ENCODE measurements around the gene BAZ1A.

BAZ1A gene

DNA sequence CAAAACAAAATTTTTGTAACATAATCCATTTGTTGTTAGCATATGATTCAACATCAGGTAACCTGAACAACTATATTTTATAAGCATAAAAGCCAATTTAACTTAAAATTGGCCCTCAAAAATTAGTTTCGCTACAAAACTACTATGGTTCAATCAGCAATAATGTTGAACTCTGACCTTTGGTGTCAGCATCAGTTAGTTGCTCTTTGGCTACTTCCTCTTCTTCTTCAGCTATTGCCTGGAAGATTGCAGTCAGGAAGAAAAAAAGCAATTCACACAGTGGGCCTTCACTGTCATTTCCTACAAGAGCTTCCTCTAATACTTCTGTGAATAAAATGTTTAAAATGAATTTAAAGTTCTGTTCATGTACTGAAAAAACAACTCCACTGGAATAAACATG lies 82.6 kb downstream of the BAZ1A start:
- no peak overlapping the region for H2BK15ac ChIP-seq (ENCODE audit: low read depth, poor library complexity, severe bottlenecking)

DNA sequence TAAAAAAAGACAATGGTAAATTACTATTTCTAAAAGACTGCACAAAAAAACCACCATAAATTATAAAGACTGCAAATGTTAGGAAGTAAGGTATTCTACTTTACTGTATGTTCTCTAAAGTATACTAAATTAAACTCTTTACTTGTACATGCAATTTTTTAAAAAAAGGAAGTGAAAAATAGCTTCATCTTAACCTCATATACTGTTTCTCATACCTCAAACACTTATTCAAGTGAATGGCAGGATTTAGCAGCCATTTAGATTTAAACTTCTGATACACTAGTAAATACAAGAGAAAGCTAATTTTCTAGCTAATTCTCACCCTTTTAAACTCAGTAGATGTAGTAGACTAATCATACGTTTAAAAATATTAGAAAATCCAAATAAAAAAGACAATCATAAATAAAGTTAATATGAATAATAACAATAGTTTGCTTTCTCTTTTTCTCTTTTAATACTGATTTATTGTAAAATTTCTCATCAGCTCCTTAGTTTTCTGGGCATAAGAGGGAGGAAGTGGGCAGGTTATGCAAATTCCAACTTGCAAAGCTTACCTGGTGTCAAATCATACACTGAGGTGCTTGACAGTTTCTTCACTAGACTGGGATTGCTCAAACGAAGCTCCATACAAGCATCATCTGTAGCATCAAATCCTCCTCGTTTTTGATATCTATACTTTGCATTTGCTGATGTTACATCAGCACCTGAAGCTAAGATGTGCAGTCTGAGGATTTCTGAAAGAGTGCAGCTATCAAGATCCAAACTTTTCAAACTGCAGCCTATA lies 89.7 kb downstream of the BAZ1A start:
- Histone ChIP-seq H3K27ac (ENCODE audit: low read length, poor library complexity, severe bottlenecking) (no peak overlapping the region), H3K23ac (ENCODE audit: low read length in 2 of 2) (no peak overlapping the region), H3K4me2 (ENCODE audit: low read length, poor library complexity, severe bottlenecking) (no peak overlapping the region), H3K4ac (ENCODE audit: low read depth in 1 of 2, low read length in 2 of 2) (no peak overlapping the region), H3K14ac (ENCODE audit: low read length in 2 of 2) (no peak overlapping the region), H3K4me1 (ENCODE audit: control insufficient read depth, insufficient read depth, low read depth, low read length) (no peaks in the 10 kb centered on the region), H3K79me1 (replicated peaks; ENCODE audit: low read length, poor library complexity, severe bottlenecking) (peaks cover 6% of the 10 kb centered on the region), H3K4me3 (ENCODE audit: insufficient read depth in 1 of 2, low read depth in 1 of 2, low read length in 2 of 2) (no peak overlapping the region), H3K36me3 (ENCODE audit: control insufficient read depth in 1 of 2, insufficient read depth in 2 of 2, low read depth in 1 of 2, low read length in 2 of 2) (peaks cover 7 to 48% of the 10 kb centered on the region in 2 experiments), H3K18ac (ENCODE audit: low read depth in 1 of 2, low read length in 2 of 2) (no peak overlapping the region), H4K91ac (ENCODE audit: low read length) (no peak overlapping the region), H2BK120ac (ENCODE audit: low read depth, low read length) (no peak overlapping the region), H2BK5ac (ENCODE audit: low read depth, low read length, poor library complexity, severe bottlenecking) (no peak overlapping the region), H3K27me3 (ENCODE audit: control insufficient read depth in 1 of 2, insufficient read depth in 1 of 2, low read length in 2 of 2) (no peaks in the 10 kb centered on the region), H2AK5ac (ENCODE audit: low read length, severe bottlenecking) (no peak overlapping the region), H2AFZ (ENCODE audit: low read depth, low read length) (no peak overlapping the region), H2BK12ac (ENCODE audit: low read length in 2 of 2) (no peak overlapping the region), H2BK15ac (ENCODE audit: low read depth, poor library complexity, severe bottlenecking) (no peak overlapping the region), H3K9me3 (ENCODE audit: control insufficient read depth, low read length) (no peaks in the 10 kb centered on the region), H4K8ac (ENCODE audit: low read length) (no peak overlapping the region), H3K9ac (ENCODE audit: low read length) (no peak overlapping the region)
- WGBS = 79% methylated on average over 2 of the region's 3 CpGs
- DNase-seq = no peak

More for the DNA sequence above, 82.6 kb downstream of the BAZ1A start:
- Histone ChIP-seq H3K27me3 (ENCODE audit: control insufficient read depth in 1 of 2, insufficient read depth in 1 of 2, low read length in 2 of 2) (no peaks in the 10 kb centered on the region), H3K9ac (ENCODE audit: low read length) (no peak overlapping the region), H2AFZ (ENCODE audit: low read depth, low read length) (no peak overlapping the region), H3K9me3 (ENCODE audit: control insufficient read depth, low read length) (no peaks in the 10 kb centered on the region), H3K4me2 (ENCODE audit: low read length, poor library complexity, severe bottlenecking) (no peak overlapping the region), H3K23ac (ENCODE audit: low read length in 2 of 2) (no peak overlapping the region), H3K36me3 (ENCODE audit: control insufficient read depth in 1 of 2, insufficient read depth in 2 of 2, low read depth in 1 of 2, low read length in 2 of 2) (peaks cover 16 to 67% of the 10 kb centered on the region in 2 experiments), H3K4ac (ENCODE audit: low read depth in 1 of 2, low read length in 2 of 2) (no peak overlapping the region), H3K14ac (ENCODE audit: low read length in 2 of 2) (no peak overlapping the region), H4K8ac (ENCODE audit: low read length) (no peak overlapping the region), H2BK120ac (ENCODE audit: low read depth, low read length) (no peak overlapping the region), H3K27ac (ENCODE audit: low read length, poor library complexity, severe bottlenecking) (no peak overlapping the region), H3K18ac (ENCODE audit: low read depth in 1 of 2, low read length in 2 of 2) (no peak overlapping the region), H3K4me3 (ENCODE audit: insufficient read depth in 1 of 2, low read depth in 1 of 2, low read length in 2 of 2) (no peak overlapping the region), H2BK12ac (ENCODE audit: low read length in 2 of 2) (no peak overlapping the region), H4K91ac (ENCODE audit: low read length) (no peak overlapping the region), H3K4me1 (ENCODE audit: control insufficient read depth, insufficient read depth, low read depth, low read length) (no peaks in the 10 kb centered on the region), H3K79me1 (replicated peaks; ENCODE audit: low read length, poor library complexity, severe bottlenecking) (peaks cover 6% of the 10 kb centered on the region), H2BK5ac (ENCODE audit: low read depth, low read length, poor library complexity, severe bottlenecking) (no peak overlapping the region), H2AK5ac (ENCODE audit: low read length, severe bottlenecking) (no peak overlapping the region)
- 100% methylated on average over 1 of the region's 1 CpG for WGBS
- DNase-seq = no peak

DNA sequence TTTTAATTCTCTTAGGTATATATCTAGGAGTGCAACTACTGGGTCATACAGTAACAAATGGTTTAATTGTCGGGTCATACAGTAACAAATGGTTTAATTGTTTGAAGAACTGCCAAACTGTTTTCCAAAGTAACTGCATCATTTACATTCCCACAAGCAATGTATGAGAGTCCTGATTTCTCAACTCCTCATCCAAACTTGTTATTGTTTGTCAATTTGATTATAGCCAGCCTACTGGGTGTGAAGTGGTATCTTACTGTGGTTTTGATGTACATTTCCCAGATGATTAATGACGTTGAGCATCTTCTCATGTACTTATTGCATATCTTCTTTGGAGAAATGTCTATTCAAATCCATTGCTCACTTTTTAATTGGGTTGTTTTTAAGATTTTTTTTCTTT lies 93.1 kb downstream of the BAZ1A start:
- WGBS = no CpG with 5 or more reads among the region's 2 CpGs
- H3K4me2 ChIP-seq (ENCODE audit: low read length, poor library complexity, severe bottlenecking) = no peak overlapping the region
- no peak overlapping the region for H2BK12ac ChIP-seq (ENCODE audit: low read length in 2 of 2)
- no peak overlapping the region for H2BK120ac ChIP-seq (ENCODE audit: low read depth, low read length)
- DNase-seq = peak; percentile 80
- H3K9ac ChIP-seq (ENCODE audit: low read length) = peak overlapping the region; percentile 75
- H3K27ac ChIP-seq (ENCODE audit: low read length, poor library complexity, severe bottlenecking) = no peak overlapping the region
- no peak overlapping the region for H3K18ac ChIP-seq (ENCODE audit: low read depth in 1 of 2, low read length in 2 of 2)
- H3K79me1 ChIP-seq (replicated peaks; ENCODE audit: low read length, poor library complexity, severe bottlenecking) = peaks cover 4% of the 10 kb centered on the region
- H3K23ac ChIP-seq (ENCODE audit: low read length in 2 of 2) = no peak overlapping the region
- H3K9me3 ChIP-seq (ENCODE audit: control insufficient read depth, low read length) = no peaks in the 10 kb centered on the region
- H4K91ac ChIP-seq (ENCODE audit: low read length) = no peak overlapping the region
- peaks cover 6 to 53% of the 10 kb centered on the region in 2 experiments for H3K36me3 ChIP-seq (ENCODE audit: control insufficient read depth in 1 of 2, insufficient read depth in 2 of 2, low read depth in 1 of 2, low read length in 2 of 2)
- H3K14ac ChIP-seq (ENCODE audit: low read length in 2 of 2) = no peak overlapping the region
- no peak overlapping the region for H4K8ac ChIP-seq (ENCODE audit: low read length)
- H2BK15ac ChIP-seq (ENCODE audit: low read depth, poor library complexity, severe bottlenecking) = no peak overlapping the region
- no peak overlapping the region for H2AFZ ChIP-seq (ENCODE audit: low read depth, low read length)
- no peaks in the 10 kb centered on the region for H3K27me3 ChIP-seq (ENCODE audit: control insufficient read depth in 1 of 2, insufficient read depth in 1 of 2, low read length in 2 of 2)
- H2BK5ac ChIP-seq (ENCODE audit: low read depth, low read length, poor library complexity, severe bottlenecking) = no peak overlapping the region
- H3K4me1 ChIP-seq (ENCODE audit: control insufficient read depth, insufficient read depth, low read depth, low read length) = no peaks in the 10 kb centered on the region
- H2AK5ac ChIP-seq (ENCODE audit: low read length, severe bottlenecking) = no peak overlapping the region
- no peak overlapping the region for H3K4ac ChIP-seq (ENCODE audit: low read depth in 1 of 2, low read length in 2 of 2)
- peak overlapping the region in 1 of 2 experiments; percentile 29 for H3K4me3 ChIP-seq (ENCODE audit: insufficient read depth in 1 of 2, low read depth in 1 of 2, low read length in 2 of 2)

DNA sequence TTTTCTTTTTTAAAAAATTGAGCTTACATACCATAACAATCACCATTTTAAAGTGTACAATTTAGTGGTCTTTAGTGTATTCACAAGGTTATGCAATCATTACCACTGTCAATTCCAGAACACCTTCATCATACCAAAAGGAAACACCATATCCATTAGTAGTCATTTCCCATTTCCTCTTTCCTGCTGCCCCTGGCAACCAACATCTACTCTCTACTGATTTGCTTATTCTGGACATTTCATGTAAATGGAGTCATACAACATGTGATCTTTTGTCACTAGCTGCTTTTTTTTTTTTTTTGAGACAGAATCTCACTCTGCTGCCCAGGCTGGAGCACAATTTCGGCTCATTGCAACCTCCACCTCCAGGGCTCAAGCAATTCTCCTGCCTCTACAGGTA lies 93.9 kb downstream of the BAZ1A start:
- H4K8ac ChIP-seq (ENCODE audit: low read length) = no peak overlapping the region
- H3K23ac ChIP-seq (ENCODE audit: low read length in 2 of 2) = no peak overlapping the region
- DNase-seq = peak; percentile 97
- no peak overlapping the region for H2AK5ac ChIP-seq (ENCODE audit: low read length, severe bottlenecking)
- no peak overlapping the region for H2AFZ ChIP-seq (ENCODE audit: low read depth, low read length)
- no peak overlapping the region for H2BK12ac ChIP-seq (ENCODE audit: low read length in 2 of 2)
- no peak overlapping the region for H3K4me2 ChIP-seq (ENCODE audit: low read length, poor library complexity, severe bottlenecking)
- H2BK120ac ChIP-seq (ENCODE audit: low read depth, low read length) = no peak overlapping the region
- H3K4me3 ChIP-seq (ENCODE audit: insufficient read depth in 1 of 2, low read depth in 1 of 2, low read length in 2 of 2) = peak overlapping the region in 1 of 2 experiments; percentile 29
- H3K36me3 ChIP-seq (ENCODE audit: control insufficient read depth in 1 of 2, insufficient read depth in 2 of 2, low read depth in 1 of 2, low read length in 2 of 2) = peaks cover 6 to 61% of the 10 kb centered on the region in 2 experiments
- H3K4ac ChIP-seq (ENCODE audit: low read depth in 1 of 2, low read length in 2 of 2) = no peak overlapping the region
- H4K91ac ChIP-seq (ENCODE audit: low read length) = no peak overlapping the region
- no peaks in the 10 kb centered on the region for H3K4me1 ChIP-seq (ENCODE audit: control insufficient read depth, insufficient read depth, low read depth, low read length)
- H3K27me3 ChIP-seq (ENCODE audit: control insufficient read depth in 1 of 2, insufficient read depth in 1 of 2, low read length in 2 of 2) = no peaks in the 10 kb centered on the region
- H2BK15ac ChIP-seq (ENCODE audit: low read depth, poor library complexity, severe bottlenecking) = no peak overlapping the region
- no peak overlapping the region for H3K14ac ChIP-seq (ENCODE audit: low read length in 2 of 2)
- peak overlapping the region; percentile 75 for H3K9ac ChIP-seq (ENCODE audit: low read length)
- H2BK5ac ChIP-seq (ENCODE audit: low read depth, low read length, poor library complexity, severe bottlenecking) = no peak overlapping the region
- no CpG with 5 or more reads among the region's 1 CpG for WGBS
- peaks cover 4% of the 10 kb centered on the region for H3K79me1 ChIP-seq (replicated peaks; ENCODE audit: low read length, poor library complexity, severe bottlenecking)
- peak overlapping the region in 1 of 2 experiments; percentile 38 for H3K18ac ChIP-seq (ENCODE audit: low read depth in 1 of 2, low read length in 2 of 2)
- no peaks in the 10 kb centered on the region for H3K9me3 ChIP-seq (ENCODE audit: control insufficient read depth, low read length)
- H3K27ac ChIP-seq (ENCODE audit: low read length, poor library complexity, severe bottlenecking) = no peak overlapping the region
